Stimulated activated CD8-positive, alpha-beta memory T cell treated with anti-CD3 and anti-CD28 coated beads, Interleukin-7, amount 100 ng/mL, for 24 hours (primary cell): ENCODE results near the gene BLVRB.
"Not testable (repeated sequence)": the region's sequence is repeated elsewhere in the genome, so short reads cannot be mapped to it uniquely, and the experiment has no call there.

Source experiments
- DNase-seq: peaks from one replicate; pipeline ENCODE4 v3.0.0-alpha.2; 2020; ENCODE audit warnings: low read depth

BLVRB gene

GRCh38 chr19:40486017-40486416 is 20.5 kb upstream of the BLVRB start:
- no peak for DNase-seq

DNA sequence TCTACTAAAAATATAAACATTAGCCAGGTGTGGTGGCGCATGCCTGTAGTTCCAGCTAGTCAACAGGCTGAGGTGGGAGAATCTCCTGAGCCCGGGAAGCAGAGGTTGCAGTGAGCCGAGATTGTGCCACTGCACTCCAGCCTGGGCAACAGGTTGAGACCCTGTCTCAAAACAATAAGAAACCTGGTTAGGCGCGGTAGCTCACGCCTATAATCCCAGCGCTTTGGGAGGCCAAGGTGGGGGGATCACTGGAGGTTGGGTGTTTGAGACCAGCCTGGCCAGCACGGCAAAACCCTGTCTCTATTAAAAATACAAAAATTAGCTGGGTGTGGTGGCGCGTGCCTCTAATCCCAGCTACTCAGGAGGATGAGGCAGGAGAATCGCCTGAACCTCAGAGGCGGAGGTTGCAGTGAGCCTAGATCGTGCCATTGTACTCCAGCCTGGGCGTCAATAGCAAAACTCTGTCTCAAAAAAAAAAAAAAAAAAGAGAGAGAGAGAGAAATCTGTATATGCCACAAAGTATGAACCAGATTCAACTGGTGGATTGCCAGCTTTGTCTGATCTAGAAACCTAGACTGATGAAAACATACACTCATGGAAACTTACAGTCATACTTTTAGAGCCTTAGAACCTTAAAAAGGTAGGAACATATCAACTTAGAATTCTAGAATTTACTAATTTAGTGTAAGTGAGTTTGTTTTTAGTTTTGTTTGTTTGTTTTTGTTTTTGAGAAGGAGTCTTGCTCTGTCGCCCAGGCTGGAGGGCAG is 10.5 kb upstream of the BLVRB start:
- DNase-seq: not testable (repeated sequence)

DNA sequence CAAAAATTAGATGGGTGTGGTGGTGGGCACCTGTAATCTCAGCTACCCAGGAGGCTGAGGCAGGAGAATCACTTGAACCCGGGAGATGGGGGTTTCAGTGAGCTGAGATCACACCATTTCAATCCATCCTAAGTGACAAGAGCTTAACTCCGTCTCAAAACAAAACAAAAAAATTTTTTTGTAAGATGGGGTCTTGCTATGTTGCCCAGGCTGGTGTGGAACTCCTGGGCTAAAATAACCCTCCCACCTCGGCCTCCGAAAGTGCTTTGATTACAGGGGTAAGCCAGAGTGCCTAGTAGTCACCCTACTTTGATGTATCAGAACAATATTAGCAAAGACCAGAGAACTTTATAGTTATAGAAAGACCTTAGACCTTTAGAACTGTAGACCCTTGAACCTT is 9.2 kb upstream of the BLVRB start:
- no peak for DNase-seq

GRCh38 chr19:40472516-40472915 is 7.0 kb upstream of the BLVRB start:
- no peak for DNase-seq

- no peak for DNase-seq
Observed at GRCh38 chr19:40471111-40471510, 5.6 kb upstream of the BLVRB start.

DNA sequence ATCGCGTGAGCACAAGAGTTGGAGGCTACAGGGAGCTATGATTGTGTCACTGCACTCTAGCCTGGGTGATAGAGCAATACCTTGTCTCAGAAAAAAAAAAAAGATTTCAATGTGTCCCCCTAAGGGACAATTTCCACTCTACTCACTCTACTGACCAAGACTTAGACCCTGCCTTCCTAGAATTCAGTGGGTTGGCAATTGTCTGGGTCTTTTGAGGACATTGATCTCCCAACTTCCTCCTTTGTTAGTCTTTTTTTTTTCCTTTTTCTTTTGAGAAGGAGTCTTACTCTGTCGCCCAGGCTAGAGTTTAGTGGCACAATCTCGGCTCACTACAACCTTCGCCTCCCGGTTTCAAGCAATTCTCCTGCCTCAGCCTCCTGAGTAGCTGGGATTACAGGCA is 3.5 kb upstream of the BLVRB start:
- no peak for DNase-seq

DNA sequence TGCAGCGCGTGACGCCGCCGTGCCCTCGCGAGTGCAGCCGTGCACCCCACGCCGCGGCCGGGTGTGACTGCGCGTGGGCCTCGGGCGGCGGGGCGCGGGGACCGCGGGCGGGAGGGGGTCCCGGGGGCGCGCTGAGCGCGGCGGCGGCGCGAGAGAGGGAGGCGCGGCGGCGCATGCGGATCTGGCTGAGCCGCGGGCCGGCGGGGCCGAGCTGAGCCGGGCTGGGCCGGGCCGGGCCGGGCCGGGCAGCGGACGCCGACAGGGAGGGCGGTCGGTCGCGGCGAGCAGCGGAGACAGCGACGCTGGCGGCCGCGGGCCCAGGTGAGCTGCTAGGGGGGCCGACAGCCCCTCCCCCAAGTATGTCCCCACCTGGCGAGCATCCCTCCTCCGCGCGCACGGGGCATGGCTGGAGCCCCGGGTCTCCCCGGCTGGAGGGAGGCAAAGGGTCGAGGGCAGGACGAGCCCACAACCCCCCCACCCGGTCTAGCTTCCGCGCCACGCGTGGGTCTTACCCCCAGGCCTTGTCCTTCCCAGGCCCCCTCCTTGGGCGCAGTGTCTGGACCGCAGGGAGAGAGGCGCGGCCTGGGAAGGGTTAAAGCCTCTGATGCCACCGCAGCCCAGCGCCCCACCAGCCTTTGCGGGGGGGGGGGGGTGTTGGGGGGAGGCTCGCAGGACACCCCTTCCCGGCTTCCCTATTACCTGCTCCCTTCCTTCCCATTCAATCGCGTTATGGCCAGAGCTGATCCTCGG is 1.6 kb upstream of the BLVRB start, which contains the start of gene SPTBN4:
Gene SPTBN4 (plus strand): TSS at position 17 of the 750 bp plus-strand sequence. CDS start 5,621 bp downstream, outside the sequence.
- DNase-seq: no peak

- DNase-seq: peak; percentile 47
Observed at GRCh38 chr19:40466219-40466984, 857 bp upstream of the BLVRB start.

GRCh38 chr19:40465025-40465556 is 454 bp downstream of the BLVRB start:
- no peak for DNase-seq

- DNase-seq: peak; percentile 64
Observed at GRCh38 chr19:40464059-40465024, 1.2 kb downstream of the BLVRB start.

DNA sequence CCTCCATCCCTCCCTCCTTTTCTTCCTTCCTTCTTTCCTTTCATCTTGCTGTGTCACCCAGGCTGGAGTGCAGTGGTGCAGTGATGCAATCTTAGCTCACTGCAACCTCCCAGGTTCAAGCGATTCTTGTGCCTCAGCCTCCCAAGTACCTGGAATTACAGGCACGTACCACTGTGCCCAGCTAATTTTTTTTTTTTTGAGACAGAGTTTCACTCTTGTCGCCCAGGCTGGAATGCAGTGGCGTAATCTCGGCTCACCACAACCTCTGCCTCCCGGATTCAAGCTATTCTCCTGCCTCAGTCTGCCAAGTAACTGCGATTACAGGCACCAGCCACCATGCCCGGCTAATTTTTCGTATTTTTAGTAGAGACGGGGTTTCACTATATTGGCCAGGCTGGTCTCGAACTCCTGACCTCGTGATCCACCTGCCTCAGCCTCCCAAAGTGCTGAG is 1.9 kb downstream of the BLVRB start:
- DNase-seq: not testable (repeated sequence)

DNA sequence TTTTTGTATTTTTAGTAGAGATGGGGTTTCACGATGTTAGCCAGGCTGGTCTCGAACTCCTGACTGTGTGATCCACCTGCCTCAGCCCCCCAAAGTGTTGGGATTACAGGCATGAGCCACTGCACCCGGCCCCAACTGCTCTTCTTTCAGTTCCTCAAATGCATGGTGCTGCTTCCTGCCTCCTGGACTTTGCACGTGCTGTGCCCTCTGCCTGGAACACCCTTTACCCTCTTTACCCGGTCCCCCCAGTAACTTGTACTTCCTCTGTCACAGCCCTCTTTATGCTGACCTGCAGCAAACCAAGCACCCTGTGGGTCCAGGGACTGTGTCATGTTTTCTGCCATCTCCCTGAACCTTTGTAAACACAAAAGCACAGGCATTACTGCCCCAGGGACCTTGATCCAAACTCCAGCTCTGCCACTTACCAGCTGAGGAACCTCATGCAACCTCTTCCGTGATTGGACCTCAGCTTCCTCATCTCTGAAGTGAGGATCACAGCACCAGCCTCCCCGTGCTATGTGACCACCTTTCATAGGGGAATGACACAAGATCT is 3.8 kb downstream of the BLVRB start:
- no peak for DNase-seq

DNA sequence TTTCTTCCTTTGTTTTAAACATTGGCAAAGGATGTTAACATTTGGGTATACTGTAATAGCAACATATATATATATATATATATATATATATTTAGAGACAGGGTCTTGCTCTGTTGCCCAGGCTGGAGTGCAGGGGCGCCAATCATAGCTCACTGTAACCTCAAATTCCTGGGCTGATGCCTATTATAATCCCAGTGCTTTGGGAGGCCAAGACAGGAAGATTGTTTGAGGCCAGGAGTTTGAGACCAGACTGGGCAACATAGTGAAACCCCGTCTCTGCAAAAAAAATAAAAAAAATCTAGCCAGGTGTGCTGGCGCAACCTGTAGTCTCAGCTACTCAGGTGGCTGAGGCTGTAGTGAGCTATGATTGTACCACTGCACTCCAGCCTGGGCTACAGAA is 5.4 kb downstream of the BLVRB start:
- no peak for DNase-seq

- no peak for DNase-seq
Observed at GRCh38 chr19:40458597-40458974, 7.0 kb downstream of the BLVRB start.

- DNase-seq: no peak
Observed at GRCh38 chr19:40457953-40458596, 7.5 kb downstream of the BLVRB start.

DNA sequence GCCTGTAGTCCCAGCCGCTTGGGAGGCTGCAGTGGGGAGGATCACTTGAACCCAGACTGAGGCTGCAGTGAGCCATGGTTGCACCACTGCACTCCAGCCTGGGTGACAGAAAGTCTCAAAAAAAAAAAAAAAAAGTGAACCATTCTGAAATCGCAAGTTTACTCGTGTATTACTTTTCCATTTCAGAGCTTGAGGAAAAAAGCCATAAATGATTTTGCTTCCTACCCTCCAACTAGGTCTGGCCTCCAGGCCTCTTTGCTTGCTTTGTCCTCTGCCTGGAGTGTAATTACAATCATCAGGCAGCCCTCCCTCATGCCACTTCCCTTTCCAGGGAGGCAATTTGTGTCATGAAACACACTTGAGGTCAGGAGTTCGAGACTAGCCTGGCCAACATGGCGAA is 8.5 kb downstream of the BLVRB start:
- no peak for DNase-seq

- not testable (repeated sequence) for DNase-seq
Observed at GRCh38 chr19:40453943-40454342, 11.6 kb downstream of the BLVRB start.

GRCh38 chr19:40453151-40453735 is 12.3 kb downstream of the BLVRB start:
- DNase-seq: no peak

DNA sequence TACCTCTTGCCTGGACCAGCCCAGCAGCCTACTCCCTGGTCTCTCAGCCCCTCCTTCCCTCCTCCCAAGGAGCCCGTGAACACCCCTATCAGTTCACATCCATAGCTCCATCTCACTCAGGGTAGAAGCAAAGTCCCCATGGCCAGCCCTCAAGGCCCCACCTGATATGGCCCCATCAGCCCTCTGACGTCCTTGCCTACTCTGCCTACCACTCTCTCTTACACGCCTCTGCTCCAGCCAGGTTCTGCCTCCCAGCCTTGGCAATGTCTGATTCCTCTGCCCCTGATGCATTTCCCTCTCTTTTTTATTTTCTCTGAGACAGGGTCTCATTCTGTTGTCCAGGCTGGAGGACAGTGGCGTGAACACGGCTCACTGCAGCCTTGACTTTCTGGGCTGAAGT is 13.5 kb downstream of the BLVRB start:
- no peak for DNase-seq

DNA sequence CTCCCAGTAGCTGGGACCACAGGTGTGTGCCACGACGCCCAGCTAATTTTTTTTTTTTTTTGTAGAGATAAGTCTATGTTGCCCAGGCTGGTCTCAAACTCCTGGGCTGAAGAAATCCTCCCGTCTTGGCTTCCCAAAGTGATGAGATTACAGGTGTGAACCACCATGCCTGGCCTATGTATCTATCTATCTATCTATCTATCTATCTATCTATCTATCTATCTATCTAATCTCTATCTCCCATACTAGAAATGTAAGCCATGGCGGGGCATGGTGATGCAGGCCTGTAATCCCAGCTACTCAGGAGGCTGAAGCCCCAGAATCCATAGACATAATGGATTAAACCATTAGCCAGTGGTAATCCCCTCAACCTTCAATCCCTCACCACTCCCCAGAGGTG is 14.9 kb downstream of the BLVRB start:
- no peak for DNase-seq
